Kasumi-1 (cell line): Measurements from ENCODE around the gene ARMC6.
"Not testable (repeated sequence)": the region's sequence is repeated elsewhere in the genome, so short reads cannot be mapped to it uniquely, and the experiment has no call there.

ENCODE experiments used
- DNase-seq, 2 experiments: peaks; one replicate each; lab custom pipeline; 2025; lab: John Stamatoyannopoulos, UW

ARMC6 gene

DNA sequence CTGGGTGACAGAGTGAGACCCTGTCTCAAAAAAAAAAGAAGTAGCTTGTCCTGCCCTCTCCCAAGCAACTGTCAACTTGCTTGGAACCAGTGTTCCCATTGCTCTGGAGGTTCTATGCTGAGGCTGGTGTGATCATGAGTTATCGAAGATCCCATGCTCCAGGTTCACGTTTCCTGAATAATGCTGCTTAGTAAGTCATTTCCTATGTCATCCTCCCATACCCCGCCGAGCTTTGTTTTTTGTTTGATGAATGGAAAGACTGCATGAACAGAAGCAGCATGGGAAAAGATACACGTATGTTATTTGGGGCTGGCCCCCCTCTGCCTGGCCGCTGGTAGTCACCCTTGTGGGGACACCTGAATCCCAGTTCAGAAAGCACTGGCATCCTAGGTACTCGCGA lies 41.7 kb downstream of the ARMC6 start:
- DNase-seq, result no peak

DNA sequence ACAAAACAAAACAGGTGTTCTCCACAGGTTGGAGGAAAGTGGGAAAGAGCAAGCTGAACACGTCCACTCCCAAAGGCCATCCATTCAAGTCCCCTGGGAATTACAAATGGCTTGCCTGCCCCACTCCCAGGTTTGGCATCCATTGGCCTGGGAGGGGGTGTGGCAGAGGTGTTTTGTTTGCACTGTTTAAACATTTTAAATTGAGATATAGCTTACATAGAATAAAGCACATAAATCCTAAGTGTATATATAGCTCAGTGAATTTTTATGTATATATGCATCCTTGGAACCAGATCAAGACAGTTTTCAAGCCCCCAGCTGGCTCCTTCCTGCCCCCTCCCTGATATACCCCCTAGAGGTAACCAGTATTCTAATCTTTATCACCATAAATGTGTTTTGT lies 43.1 kb downstream of the ARMC6 start:
- no peak for DNase-seq

DNA sequence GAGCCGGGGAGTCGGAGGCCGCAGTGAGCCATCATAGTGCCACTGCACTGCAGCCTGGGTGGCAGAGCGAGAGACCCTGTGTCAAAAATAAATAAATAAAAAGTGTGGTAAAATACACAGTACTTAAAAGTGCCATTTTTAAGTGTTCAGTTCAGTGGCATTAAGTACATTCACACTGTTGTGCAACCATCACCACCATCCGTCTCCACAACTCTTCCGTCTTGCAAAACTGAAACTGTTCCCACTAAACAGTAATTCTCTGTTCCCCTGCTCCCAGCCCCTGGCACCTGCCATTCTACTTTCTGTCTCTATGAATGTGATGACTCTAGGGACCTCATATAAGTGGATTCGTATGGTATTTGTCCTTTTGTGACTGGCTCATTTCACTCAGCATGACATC lies 43.7 kb downstream of the ARMC6 start:
- DNase-seq, result no peak

DNA sequence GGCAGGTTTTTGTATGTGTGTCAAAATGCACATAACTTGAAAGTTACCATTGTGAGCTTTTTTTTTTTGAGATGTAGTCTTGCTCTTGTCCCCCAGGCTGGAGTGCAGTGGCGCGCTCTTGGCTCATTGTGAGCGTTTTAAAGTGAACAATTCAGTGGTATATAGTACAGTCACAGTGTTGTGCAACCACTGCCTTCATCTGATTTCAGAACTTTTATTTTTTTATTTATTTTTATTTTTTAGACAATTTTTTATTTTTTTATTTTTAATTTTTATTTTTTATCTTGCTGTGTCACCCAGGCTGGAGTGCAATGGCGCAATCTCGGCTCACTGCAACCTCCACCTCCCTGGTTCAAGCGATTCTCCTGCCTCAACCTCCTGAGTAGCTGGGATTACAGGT lies 45.4 kb downstream of the ARMC6 start:
- DNase-seq, result no peak

DNA sequence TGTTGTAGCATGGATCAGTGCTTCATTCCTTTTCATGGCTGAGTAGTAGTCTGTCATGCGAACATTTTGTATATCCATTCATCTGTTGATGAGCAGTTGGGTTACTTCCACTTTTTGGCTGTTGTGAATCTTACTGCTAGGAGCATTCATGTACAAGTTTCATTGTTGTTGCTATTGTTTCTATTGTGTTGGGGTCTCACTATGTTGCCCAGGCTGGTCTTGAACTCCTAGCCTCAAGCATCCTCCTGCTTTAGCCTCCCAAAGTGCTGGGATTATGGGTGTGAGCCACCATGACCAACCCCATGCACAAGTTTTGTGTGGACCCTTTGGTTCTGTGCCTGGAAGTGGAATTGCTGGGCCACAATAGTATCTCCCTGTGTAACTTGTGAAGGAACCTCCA lies 46.2 kb downstream of the ARMC6 start:
- no peak for DNase-seq

DNA sequence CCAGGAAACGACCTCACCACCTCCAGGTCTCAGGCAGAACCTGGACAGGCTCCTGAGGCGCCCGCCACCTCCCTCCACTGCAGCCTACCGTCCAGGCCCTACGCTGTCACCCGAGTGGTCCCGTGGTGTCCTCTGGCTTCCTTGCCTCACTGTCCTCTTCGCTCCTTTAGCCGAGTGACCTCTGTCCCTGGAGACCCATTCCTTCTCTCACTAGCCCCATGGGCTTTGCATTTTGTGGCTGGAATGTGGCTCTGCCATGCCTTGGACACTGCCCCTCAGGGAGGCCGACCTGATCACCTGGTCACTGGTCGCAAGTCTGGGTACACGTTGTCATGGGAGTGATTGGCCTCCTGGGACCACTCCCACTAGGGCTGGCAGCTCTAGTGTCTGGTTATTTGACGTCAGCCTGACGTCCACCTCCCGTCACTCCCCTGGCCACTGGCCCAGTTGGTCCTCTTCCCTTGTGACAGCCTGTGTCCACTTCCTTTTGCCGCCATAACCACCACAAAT lies 48.3 kb downstream of the ARMC6 start:
- DNase-seq, result no peak

DNA sequence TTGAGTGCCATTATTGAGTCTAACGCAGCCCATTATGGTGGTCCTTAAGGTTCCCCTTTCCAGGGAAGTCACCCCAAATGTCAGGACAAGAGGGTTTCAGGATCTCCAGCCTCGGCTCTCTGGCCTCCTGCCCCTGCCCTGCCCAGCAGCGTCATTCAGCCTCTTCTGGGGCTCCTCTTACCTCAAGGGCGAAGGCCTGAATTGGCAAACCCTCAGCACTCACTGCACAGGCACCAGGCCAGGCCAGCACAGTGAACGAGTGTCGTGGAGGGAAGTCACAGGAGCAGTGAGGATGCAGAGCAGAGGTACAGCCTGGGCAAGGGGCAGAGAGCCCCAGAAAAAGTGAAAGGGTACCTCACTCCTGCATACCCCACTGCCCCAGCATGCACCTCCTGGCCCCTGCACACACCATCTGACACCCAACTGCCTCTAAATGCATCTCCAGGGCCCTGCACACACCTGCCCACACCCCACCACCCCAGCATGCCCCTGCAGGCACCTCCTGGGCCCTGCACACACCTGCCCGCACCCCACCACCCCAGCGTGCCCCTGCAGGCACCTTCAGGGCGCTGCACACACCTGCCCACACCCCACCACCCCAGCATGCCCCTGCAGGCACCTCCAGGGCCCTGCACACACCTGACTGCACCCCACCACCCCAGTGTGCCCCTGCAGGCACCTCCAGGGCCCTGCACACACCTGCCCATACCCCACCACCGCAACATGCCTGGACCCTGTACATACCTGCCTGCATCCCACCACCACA lies 50.2 kb downstream of the ARMC6 start:
- DNase-seq, result no peak

DNA sequence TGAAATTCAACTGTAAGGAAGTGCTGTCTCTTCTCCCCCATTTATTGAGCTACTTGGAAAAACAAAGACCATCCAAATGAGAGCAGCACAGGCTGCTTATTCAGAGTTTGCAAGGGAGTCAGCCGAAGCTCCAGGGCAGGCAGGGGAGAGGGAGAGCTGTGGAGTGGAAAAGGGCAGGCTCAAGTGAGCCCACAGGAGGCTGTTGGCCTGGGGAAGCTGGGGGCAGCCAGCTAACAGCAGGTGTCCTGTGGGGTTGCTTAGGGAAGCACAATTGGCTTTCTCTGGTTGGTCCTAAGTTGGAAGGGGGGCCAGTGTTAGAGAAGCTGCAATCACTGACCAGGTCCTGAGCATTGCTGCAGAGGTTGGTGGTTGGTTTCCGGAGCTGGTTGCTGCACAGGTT lies 54.3 kb downstream of the ARMC6 start:
- DNase-seq, result no peak

DNA sequence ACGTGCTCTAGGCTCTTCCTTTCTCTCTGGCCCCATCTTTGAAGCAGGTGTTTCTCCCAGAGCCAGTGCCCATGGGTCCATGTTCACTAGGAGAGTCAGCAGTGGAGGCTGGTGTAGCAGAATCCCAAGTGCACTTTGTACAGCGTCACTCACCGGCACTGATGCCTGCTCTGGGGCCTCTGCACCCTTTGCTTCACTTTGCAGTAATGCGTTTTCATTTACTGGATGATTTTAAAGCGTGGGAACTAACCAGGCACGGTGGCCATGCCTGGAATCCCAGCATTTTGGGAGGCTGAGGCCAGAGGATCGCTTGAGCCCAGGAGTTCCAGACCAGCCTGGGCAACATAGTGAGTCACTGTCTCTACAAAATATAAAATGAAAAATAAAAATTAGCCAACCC lies 61.1 kb downstream of the ARMC6 start:
- no peak for DNase-seq

DNA sequence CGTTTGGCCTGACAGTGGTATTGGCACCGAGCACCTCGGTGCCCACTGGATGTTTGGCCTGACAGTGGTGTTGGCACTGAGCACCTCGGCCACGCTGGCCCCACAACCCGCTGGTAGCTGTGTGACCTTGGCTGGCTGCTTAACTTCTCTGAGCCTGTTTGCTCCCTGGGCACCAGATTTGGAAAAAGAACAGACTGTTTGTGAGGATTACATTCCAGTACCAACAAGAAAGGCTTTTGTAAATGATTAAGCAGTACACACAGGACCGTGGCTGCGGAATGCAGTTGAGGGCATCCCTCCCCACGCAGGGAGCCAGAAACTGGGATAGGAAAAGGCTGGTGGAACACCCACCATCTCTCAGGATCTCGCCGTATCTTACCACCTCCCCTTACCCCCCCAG lies 62.3 kb downstream of the ARMC6 start:
- DNase-seq, result no peak

DNA sequence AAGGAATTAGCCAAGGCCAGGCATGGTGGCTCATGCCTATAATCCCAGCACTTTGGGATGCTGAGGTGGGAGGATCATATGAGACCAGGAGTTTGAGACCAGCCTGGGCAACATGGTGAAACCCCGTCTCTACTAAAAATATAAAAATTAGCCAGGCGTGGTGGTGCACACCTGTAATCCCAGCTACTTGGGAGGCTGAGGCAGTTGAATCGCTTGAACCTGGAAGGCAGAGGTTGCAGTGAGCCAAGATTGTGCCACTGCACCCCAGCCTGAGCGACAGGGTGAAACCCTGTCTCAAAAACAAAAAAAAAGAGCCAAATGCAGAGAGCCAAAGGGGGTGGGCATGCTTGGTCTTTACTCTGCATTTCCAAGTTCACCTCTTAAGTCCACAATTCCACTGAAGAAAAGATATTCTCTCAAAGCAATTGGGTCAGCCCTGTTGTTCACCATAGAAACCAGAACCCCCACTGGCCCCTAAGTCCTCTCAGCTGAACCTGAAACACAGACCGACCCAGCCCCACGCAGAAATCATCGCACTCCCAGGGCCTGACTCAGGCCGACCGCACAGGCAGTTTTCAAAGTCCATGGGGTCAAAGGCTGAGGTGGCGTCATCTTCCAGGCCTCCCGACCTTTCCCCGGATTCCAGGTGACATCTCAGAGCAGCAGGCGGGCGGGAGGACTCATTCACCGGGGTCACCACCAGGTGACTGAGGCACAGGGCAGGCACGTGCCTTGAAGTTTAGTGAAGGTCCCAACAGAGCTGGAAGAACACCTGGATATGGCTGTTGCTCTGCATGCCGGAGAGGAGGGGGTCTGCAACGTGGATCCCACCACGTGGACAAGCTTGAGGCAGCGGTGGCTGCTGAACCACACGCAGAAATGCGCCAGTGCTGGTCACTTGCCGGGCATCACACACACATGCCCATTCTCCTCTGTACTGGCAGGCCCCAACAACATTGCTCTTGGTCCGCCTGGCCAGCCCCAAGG lies 63.5 kb downstream of the ARMC6 start:
- DNase-seq, result no peak

DNA sequence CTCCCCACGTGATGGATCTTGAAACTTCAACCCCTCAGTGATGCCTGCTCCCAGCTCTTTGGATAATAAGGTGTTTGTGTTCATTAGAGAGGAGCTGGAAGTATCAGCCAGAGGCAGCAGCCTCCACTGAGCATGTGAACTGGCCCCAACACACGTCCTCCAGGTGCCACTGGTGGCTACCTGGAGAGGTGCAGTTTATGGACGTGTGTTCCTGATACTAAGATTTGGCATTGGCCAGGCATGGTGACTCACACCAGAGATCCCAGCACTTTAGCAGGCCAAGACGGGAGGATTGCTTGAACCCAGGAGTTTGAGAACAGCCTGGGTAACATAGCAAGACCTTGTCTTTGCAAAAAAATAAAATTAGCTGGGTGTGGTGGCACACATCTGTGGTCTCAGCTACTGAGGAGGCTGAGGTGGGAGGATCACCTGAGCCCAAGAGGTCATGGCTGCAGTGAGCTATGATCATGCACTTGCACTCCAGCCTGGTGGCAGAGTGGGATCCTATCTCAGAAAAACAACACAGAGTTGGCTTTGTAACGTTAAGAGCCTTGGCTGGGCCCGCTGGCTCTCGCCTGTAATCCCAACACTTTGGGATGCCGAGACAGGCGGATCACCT lies 64.8 kb downstream of the ARMC6 start:
- DNase-seq, result no peak

DNA sequence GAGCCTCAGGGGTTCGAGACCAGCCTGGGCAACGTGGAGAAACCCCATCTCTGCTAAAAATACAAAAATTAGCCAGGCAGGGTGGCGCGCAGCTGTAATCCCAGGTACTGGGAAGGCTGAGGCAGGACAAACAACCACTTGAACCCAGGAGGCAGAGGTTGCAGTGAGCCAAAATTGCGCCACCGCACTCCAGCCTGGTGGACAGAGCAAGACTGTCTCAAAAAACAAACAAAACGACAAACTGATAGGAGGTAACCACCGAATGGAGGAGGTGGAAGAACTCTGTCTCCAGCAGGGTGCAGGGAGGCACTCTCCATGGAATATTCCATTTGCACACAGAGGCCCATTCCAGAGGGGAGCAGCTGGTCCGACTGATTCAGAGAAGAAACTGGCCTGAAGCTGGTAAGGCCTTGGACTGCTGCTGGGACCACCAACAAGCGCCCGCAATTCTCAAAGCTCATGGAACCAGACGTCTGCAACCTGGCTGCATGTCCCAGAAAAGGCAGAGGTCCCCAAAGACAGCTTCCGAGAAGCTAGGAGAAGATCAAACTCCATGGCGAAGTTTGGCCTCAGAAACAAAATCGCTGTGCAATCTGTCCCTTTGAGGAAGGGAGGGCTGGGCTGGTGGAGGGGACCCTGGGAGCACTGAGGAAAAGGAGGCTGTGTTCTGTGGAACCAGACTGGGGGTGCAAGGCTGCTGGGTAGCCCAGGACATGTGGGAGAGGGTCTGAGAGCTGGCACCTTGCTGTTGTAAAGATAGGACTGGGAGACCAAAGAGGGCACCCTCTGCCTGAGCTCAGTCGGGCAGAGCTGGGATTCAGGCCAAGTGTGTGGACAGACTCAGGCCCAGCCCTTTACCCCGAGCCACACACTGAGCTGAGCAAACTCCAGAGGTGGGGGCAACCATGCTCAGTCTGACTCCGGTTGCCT lies 65.6 kb downstream of the ARMC6 start:
- no peak for DNase-seq

DNA sequence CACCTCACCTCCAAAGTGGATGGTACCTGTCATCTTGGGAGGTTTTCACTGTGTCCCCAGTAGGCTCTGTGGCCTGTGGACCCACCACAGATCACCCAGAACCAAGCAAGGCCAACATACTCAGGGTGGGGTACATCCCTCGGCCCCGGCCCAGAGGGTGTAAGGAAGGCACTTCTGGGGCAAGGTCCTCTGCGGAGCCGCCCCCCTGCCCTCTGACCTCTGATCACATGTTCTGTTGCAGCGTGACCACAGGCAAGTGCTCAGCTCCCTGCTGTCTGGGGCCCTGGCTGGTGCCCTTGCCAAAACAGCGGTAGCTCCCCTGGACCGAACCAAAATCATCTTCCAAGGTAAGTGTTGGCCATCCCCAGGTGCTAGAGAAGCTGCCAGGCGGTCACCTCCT lies 68.1 kb downstream of the ARMC6 start:
- no peak for DNase-seq

DNA sequence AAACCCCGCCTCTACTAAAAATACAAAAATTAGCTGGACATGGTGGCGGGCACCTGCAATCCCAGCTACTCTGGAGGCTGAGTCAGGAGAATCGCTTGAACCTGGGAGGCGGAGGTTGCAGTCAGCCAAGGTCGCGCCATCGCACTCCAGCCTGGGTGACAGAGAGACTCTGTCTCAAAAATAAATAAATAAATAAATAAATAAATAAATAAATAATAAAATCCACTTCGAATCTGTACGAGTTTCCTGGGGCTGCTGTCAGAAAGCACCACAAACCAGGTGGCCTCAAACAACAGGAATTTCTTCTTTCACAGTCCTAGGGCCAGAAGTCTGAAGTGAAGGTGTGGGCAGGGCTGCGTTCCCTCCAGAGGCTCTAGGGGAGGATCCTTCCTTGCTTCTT lies 69.2 kb downstream of the ARMC6 start:
- DNase-seq, result not testable (repeated sequence)

DNA sequence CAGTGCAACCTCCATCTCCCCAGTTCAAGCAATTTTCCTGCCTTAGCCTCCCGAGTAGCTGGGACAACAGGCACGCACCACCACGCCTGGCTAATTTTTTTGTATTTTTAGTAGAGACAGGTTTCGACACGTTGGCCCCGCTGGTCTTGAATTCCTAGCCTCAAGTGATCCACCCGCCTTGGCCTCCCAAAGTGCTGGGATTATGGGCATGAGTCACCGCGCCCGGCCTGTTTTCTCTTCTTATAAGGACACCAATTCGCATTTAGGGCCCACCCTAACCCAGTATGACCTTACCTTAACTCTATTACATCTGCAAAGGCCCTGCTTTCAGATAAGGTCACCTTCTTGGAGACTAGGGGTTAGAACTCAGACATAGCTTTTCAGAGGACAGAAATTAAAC lies 69.8 kb downstream of the ARMC6 start:
- no peak for DNase-seq

DNA sequence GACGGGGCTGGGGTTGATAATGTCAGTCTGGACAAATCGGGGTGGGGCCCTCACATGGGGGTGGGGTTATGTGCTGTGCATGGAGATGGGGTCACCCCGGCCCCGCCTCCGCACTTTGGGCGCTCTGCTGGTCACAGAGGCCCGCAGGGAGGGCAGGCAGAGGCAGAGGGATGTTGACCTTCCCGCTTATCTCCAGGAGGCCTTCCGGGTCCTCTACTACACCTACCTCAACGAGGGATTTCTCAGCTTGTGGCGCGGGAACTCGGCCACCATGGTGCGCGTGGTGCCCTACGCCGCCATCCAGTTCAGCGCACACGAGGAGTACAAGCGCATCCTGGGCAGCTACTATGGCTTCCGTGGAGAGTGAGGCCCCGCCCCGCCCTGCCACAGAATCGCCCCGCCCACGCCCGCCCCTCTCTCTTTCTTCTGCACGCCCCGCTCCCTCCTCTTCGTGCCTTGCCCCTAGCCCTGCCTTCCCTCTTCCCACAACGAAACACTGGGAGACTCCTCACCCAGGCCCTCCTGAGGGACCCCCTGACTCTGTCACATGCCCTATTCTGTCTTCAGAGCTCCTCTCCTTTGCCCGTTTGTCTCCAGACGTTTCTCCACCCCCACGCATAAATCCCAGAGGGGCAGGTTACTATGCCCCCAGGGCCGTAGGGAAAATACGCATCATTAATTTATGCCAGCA lies 72.1 kb downstream of the ARMC6 start:
- DNase-seq, result no peak

DNA sequence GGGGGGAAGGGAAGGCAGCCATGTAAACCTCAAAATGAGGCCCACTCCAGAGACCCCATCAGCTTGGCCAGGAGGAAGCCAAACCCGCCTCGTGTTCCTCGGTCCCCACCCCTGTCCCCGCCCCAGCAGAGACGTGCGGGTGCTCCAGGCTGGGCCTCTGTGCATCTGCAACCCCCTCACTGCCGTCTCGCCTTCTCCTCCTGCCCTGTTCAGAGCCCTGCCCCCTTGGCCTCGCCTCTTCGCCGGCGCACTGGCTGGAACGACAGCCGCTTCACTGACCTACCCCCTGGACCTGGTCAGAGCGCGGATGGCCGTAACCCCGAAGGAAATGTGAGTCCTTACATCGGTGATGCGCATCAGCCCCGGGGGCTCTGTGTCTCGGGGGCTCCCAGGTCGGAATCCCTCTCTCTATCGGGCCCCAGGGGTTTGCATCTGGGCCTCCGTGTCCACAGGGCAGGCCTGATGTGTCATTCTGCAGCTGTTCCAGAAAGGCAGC lies 72.7 kb downstream of the ARMC6 start:
- no peak for DNase-seq

DNA sequence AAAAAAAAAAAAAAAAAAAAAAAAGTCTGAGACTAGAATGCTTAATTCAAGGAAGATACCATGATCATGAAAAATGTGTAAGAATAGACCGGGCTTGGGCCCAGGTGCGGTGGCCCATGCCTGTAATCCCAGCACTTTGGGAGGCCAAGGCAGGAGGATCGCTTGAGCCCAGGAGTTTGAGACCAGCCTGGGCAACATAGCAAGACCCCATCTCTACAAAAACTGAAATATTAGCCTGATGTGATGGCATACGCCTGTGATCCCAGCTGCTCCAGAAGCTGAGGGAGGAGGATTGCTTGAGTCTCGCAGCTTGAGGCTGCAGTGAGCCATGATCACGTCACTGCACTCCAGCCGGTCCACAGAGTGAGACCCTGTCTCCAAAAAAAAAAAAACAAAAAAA lies 73.5 kb downstream of the ARMC6 start:
- not testable (repeated sequence) for DNase-seq

DNA sequence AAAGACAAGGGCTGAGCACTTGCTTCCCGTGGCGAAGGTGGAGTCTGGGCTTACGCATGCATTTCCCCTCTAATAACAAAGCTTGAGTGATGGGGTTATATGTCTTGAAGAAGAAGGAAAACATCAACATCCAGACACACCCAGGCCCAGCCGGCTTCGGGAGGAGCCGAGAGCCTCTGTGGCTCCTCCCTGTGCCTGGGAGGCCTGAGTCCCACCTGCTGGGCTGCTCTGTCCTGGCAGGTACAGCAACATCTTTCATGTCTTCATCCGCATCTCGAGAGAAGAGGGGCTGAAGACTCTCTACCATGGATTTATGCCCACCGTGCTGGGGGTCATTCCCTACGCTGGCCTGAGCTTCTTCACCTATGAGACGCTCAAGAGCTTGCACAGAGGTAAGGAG lies 74.3 kb downstream of the ARMC6 start:
- DNase-seq, result no peak
